Measurements from ENCODE around the gene AXIN2.

- TF ChIP-seq CTCF (IDR thresholded peaks at IDR 0.05) (no peak), POLR2A (IDR thresholded peaks at IDR 0.05) (no peak)
Observed at GRCh38 chr17:65604070-65604469, 42.6 kb upstream of the AXIN2 start.
